Stimulated activated CD8-positive, alpha-beta memory T cell treated with anti-CD3 and anti-CD28 coated beads, Interleukin-7, amount 100 ng/mL, for 4 hours (primary cell): Measurements from ENCODE around the gene HNMT.
"Not testable (repeated sequence)": the region's sequence is repeated elsewhere in the genome, so short reads cannot be mapped to it uniquely, and the experiment has no call there.

Source experiments
- DNase-seq, 2 donors: peaks; one replicate each; pipeline ENCODE4 v3.0.0-alpha.2; 2020; ENCODE audit warnings: low read depth in 2 of 2

The HNMT gene

DNA sequence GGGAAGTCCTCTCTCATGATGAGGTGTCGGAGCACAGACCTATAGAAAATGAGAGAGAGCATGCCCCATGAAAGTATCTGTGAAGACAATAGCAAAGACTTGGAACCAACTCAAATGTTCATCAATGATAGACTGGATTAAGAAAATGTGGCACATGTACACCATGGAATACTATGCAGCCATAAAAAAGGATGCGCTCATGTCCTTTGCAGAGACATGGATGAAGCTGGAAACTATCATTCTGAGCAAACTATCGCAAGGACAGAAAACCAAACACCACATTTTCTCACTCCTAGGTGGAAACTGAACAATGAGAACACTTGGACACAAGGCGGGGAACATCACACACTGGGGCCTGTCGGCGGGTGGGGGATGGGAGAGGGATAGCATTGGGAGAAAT, 79.3 kb downstream of the HNMT start:
- DNase-seq, result not testable (repeated sequence)

- DNase-seq, result no peak
These were observed 94.2 kb downstream of the HNMT start for GRCh38 chr2:138058427-138058826.

- DNase-seq, result no peak
These were observed 95.4 kb downstream of the HNMT start for GRCh38 chr2:138059487-138060300.

DNA sequence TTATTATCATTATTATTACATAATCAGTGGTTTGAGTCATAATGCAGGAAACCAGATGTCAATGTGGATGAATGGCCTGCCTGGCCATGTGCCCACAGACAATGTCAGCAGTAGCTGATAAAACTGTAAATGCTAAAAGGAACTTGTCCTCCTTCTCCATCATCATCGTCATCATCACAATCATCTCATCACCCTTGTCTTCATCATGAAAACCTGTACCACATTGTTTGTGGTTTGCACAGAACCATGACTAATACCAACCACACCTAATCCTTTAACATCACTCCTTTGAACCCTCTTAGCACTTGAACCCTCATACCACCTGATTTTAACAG, 96.0 kb downstream of the HNMT start:
- DNase-seq, result no peak

- DNase-seq, result no peak
These were observed 97.7 kb downstream of the HNMT start for GRCh38 chr2:138061961-138062360.

GRCh38 chr2:138063181-138063580, 98.9 kb downstream of the HNMT start:
- no peak for DNase-seq
